Naive thymus-derived CD8-positive, alpha-beta T cell (primary cell): ENCODE measurements around the gene FAM131B. TPM values are rescaled to one million over a fixed set of nuclear protein-coding genes. Genes with fewer than 3 reads are reported as not detected.

Source experiments
- ATAC-seq, 2 donors: fragments of 150-1000 bp; cut with Tn5 transposase in 1 of 2; sonication (Bioruptor Pico), chemical (Tn5 transposase) in 1 of 2; 1 replicate in 1 of 2; 2 replicates in 1 of 2; pipeline ENCODE4 v1.10.0; 2021; ENCODE audit warnings: mild to moderate bottlenecking in 2 of 2, moderate library complexity in 2 of 2
- POLR2A ChIA-PET: fragments of 350-600 bp; sonication (Branson Sonifier 250); formaldehyde crosslinking; loops from one replicate; lab custom pipeline; 2021; ENCODE audit warnings: antibody characterized with exemption; lab: Charles Lee
- DNase-seq, 10 donors: peaks; one replicate each; pipeline versions ENCODE4 v3.0.0 to v3.0.0-alpha.2; 2020 to 2022
- H3K27ac Mint-ChIP-seq, 10 donors: one replicate each; pipeline ENCODE4 v1.8.0; 2020 to 2022; ENCODE audit warnings: mild to moderate bottlenecking in 10 of 10, mixed read lengths in 10 of 10, moderate library complexity in 4 of 10, inconsistent platforms in 1 of 10
- H3K27me3 Mint-ChIP-seq, 5 donors: one replicate each; pipeline ENCODE4 v1.8.0; 2021 to 2022; ENCODE audit warnings: mixed read lengths in 5 of 5
- H3K36me3 Mint-ChIP-seq, 3 donors: one replicate each; pipeline ENCODE4 v1.8.0; 2020 to 2022; ENCODE audit warnings: mixed read lengths in 3 of 3, mild to moderate bottlenecking in 2 of 3, inconsistent platforms in 1 of 3
- H3K4me1 Mint-ChIP-seq, 4 donors: one replicate each; pipeline ENCODE4 v1.8.0; 2021 to 2022; ENCODE audit warnings: mixed read lengths in 4 of 4
- H3K4me3 Mint-ChIP-seq, 10 donors: one replicate each; pipeline ENCODE4 v1.8.0; 2020 to 2022; ENCODE audit warnings: mild to moderate bottlenecking in 10 of 10, mixed read lengths in 10 of 10, moderate library complexity in 6 of 10, inconsistent platforms in 1 of 10
- H3K9me3 Mint-ChIP-seq, 9 donors: one replicate each; pipeline ENCODE4 v1.8.0; 2020 to 2022; ENCODE audit warnings: mixed read lengths in 9 of 9, mild to moderate bottlenecking in 3 of 9, inconsistent platforms in 1 of 9, moderate library complexity in 1 of 9
- polyA plus RNA-seq, 3 donors: library from polyadenylated mRNA; unstranded; fragments of 300-500 nt; fragmentation: Illumina TruSeq; gene quantifications; one replicate each; pipeline ENCODE4 v1.2.3, GENCODE V29; 2021
- total RNA-seq, 8 experiments: library from RNA in 2 of 8; stranded (reverse) in 2 of 8; gene quantifications; one replicate each; pipeline ENCODE4 v1.2.3 and lab custom pipeline; 2021 to 2026

Gene FAM131B
- total and polyA plus RNA-seq, 5 experiments from 2014 or later, result 0.44 to 1.2 (median 0.78) TPM

GRCh38 chr7:143351574-143351973, 10.9 kb downstream of the FAM131B start:
- Mint-ChIP-seq H3K36me3 (no peaks in the 10 kb centered on the region), H3K9me3 (no peaks in the 10 kb centered on the region), H3K27ac (no peak overlapping the region), H3K27me3 (peaks cover 0 to 3% (median 0%) of the 10 kb centered on the region in 5 donors), H3K4me1 (peaks cover 0 to 8% (median 1%) of the 10 kb centered on the region in 4 donors), H3K4me3 (no peak overlapping the region)
- POLR2A ChIA-PET, result interaction anchor here (0.5 kb wide), 1 partner anchor 29 kb away, joined by 5 read pairs; no protein-coding TSS in a partner anchor
- no peak for ATAC-seq
- DNase-seq, result no peak

DNA sequence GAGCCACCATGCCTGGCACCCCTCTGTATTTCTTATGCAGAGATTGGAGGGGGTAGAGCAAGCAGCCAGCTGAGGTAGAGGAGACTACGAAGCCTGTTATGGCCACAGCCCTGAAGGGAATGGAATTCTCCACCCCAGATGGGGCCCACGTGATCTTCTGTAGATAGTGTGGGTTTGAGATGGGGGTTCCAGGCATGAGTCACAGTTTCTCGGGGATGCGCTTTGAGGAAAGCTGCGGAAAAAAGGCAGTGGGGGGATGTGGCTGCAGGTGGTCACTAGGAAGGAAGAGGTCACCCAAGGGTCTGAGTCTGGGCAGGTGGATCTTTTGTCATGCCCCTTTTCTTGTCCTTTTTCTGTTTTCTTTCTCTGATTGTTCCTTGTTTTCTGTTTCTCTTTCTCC, 11.5 kb downstream of the FAM131B start:
- ATAC-seq (no peak), DNase-seq (no peak)
- Mint-ChIP-seq H3K27me3 (peaks cover 0 to 3% (median 0%) of the 10 kb centered on the region in 5 donors), H3K9me3 (no peaks in the 10 kb centered on the region), H3K36me3 (no peaks in the 10 kb centered on the region), H3K4me3 (no peak overlapping the region), H3K4me1 (peaks cover 0 to 8% (median 1%) of the 10 kb centered on the region in 4 donors), H3K27ac (no peak overlapping the region)
- POLR2A ChIA-PET, result interaction anchor here (0.5 to 1.1 kb wide), 2 partner anchors 9 to 29 kb away, joined by 3 to 5 read pairs; no protein-coding TSS in a partner anchor

- ATAC-seq (no peak), DNase-seq (no peak)
- H3K9me3 Mint-ChIP-seq, result no peaks in the 10 kb centered on the region
- POLR2A ChIA-PET, result interaction anchor here (0.5 to 1.4 kb wide), 3 partner anchors 12 to 534 kb away, joined by 3 to 7 read pairs (median 4); no protein-coding TSS in a partner anchor
- no peak overlapping the region for H3K27ac Mint-ChIP-seq
- no peak overlapping the region for H3K4me3 Mint-ChIP-seq
- H3K4me1 Mint-ChIP-seq, result peaks cover 8 to 11% (median 10%) of the 10 kb centered on the region in 4 donors
- H3K36me3 Mint-ChIP-seq, result no peaks in the 10 kb centered on the region
- H3K27me3 Mint-ChIP-seq, result peaks cover 0 to 5% (median 0%) of the 10 kb centered on the region in 5 donors
Observed at GRCh38 chr7:143347950-143348349, 14.6 kb downstream of the FAM131B start.

DNA sequence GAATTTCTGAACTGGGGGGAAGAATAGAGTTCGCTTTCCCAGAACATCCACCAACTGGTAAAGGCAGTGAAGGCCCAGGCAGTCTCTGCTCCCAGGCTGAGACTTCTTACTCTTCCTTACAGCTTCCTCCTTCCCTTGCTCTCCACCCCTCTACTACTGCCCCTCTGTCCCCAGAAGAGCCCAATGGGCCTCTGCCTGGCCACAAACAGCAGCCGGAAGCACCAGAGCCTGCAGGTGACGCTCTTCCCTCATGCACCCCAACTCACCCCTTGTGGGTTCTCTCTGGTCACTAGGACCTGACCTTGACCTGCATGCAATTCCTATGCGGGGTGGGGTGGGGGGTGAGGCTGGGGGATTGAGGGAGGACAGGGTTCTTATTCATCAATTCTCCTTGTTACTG, 16.5 kb downstream of the FAM131B start:
- ATAC-seq (no peak), DNase-seq (no peak)
- peak overlapping the region in 5 of 10 donors; percentile 69 to 87 (median 77) for H3K4me3 Mint-ChIP-seq
- POLR2A ChIA-PET, result interaction anchor here (1.2 to 2.3 kb wide), 3 partner anchors 10 to 34 kb away, joined by 4 to 9 read pairs (median 7); no protein-coding TSS in a partner anchor
- H3K36me3 Mint-ChIP-seq, result no peaks in the 10 kb centered on the region
- no peak overlapping the region for H3K27ac Mint-ChIP-seq
- peaks cover 0 to 6% (median 3%) of the 10 kb centered on the region in 5 donors for H3K27me3 Mint-ChIP-seq
- peaks cover 8 to 11% (median 10%) of the 10 kb centered on the region in 4 donors for H3K4me1 Mint-ChIP-seq
- no peaks in the 10 kb centered on the region for H3K9me3 Mint-ChIP-seq

GRCh38 chr7:143345428-143345900, 17.0 kb downstream of the FAM131B start:
- H3K36me3 Mint-ChIP-seq, result no peaks in the 10 kb centered on the region
- H3K4me1 Mint-ChIP-seq, result peaks cover 8 to 11% (median 10%) of the 10 kb centered on the region in 4 donors
- peak overlapping the region in 8 of 10 donors; percentile 18 to 82 (median 60) for H3K27ac Mint-ChIP-seq
- H3K27me3 Mint-ChIP-seq, result peaks cover 0 to 6% (median 4%) of the 10 kb centered on the region in 5 donors
- H3K4me3 Mint-ChIP-seq, result peak overlapping the region; percentile 69 to 88 (median 78)
- ATAC-seq (peak; percentile 100), DNase-seq (peak; percentile 45 to 80 (median 58))
- POLR2A ChIA-PET, result interaction anchor here (0.7 to 2.3 kb wide), 5 partner anchors 10 to 62 kb away, joined by 3 to 9 read pairs (median 4); no protein-coding TSS in a partner anchor
- H3K9me3 Mint-ChIP-seq, result no peaks in the 10 kb centered on the region

DNA sequence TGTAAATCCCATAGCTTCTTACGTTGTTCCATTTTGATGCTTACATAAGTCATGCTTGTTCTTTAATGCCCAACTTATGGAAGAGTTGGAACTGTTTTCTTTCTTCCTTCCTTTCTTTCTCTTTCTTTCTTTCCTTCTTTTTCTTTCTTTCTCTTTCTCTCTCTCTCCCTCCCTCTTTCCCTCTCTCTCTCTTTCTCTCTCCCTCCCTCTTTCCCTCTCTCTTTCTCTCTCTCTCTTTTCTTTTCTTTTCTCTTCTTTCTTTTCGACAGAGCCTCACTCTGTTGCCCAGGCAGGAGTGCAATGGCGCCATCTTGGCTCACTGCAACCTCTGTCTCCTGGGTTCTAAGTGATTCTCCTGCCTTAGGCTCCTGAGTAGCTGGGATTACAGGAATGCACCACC, 18.9 kb downstream of the FAM131B start:
- H3K27ac Mint-ChIP-seq, result no peak overlapping the region
- DNase-seq, result no peak
- no peaks in the 10 kb centered on the region for H3K36me3 Mint-ChIP-seq
- POLR2A ChIA-PET, result no interaction called here
- no peak overlapping the region for H3K4me3 Mint-ChIP-seq
- peaks cover 0 to 15% (median 11%) of the 10 kb centered on the region in 5 donors for H3K27me3 Mint-ChIP-seq
- no peaks in the 10 kb centered on the region for H3K9me3 Mint-ChIP-seq
- H3K4me1 Mint-ChIP-seq, result peaks cover 8 to 11% (median 9%) of the 10 kb centered on the region in 4 donors
- ATAC-seq, result no peak

DNA sequence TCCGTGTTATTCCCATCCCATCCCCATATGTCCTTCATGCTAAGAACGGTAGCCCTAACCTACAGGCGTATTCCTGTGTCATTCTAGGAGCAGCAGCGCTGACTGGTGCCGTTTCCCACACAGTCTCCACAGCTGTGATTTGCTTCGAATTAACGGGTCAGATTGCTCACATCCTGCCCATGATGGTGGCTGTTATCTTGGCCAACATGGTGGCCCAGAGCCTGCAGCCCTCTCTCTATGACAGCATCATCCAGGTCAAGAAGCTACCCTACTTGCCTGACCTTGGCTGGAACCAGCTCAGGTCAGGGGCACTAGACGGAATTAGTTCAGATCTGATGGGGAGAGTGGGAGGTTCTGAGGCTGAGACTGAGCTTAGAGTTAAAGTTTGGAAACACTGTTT, 20.7 kb downstream of the FAM131B start:
- no peak overlapping the region for H3K27ac Mint-ChIP-seq
- no peaks in the 10 kb centered on the region for H3K36me3 Mint-ChIP-seq
- H3K27me3 Mint-ChIP-seq, result peaks cover 0 to 19% (median 13%) of the 10 kb centered on the region in 5 donors
- H3K4me1 Mint-ChIP-seq, result peaks cover 8 to 15% (median 10%) of the 10 kb centered on the region in 4 donors
- H3K4me3 Mint-ChIP-seq, result no peak overlapping the region
- DNase-seq (no peak), ATAC-seq (no peak)
- POLR2A ChIA-PET, result interaction anchor here (1.0 kb wide), 1 partner anchor 9 kb away, joined by 3 read pairs; no protein-coding TSS in a partner anchor
- no peaks in the 10 kb centered on the region for H3K9me3 Mint-ChIP-seq

- H3K27me3 Mint-ChIP-seq, result peaks cover 4 to 19% (median 9%) of the 10 kb centered on the region in 5 donors
- DNase-seq, result no peak
- H3K36me3 Mint-ChIP-seq, result no peaks in the 10 kb centered on the region
- no peak overlapping the region for H3K4me3 Mint-ChIP-seq
- no peaks in the 10 kb centered on the region for H3K9me3 Mint-ChIP-seq
- POLR2A ChIA-PET, result interaction anchor here (0.6 to 1.0 kb wide), 4 partner anchors 23 to 135 kb away, joined by 3 to 7 read pairs (median 4); partner anchors contain the start of gene TAS2R40
- ATAC-seq, result no peak
- H3K27ac Mint-ChIP-seq, result no peak overlapping the region
- peaks cover 0 to 6% (median 0%) of the 10 kb centered on the region in 4 donors for H3K4me1 Mint-ChIP-seq
Observed at GRCh38 chr7:143337216-143337615, 25.3 kb downstream of the FAM131B start.

- POLR2A ChIA-PET, result no interaction called here
- DNase-seq, result no peak
- Mint-ChIP-seq H3K4me1 (peaks cover 0 to 6% (median 0%) of the 10 kb centered on the region in 4 donors), H3K27ac (no peak overlapping the region), H3K9me3 (no peaks in the 10 kb centered on the region), H3K4me3 (no peak overlapping the region), H3K27me3 (peaks cover 0 to 10% (median 4%) of the 10 kb centered on the region in 5 donors), H3K36me3 (no peaks in the 10 kb centered on the region)
- no peak for ATAC-seq
Observed at GRCh38 chr7:143334244-143334643, 28.3 kb downstream of the FAM131B start.

- no peak for DNase-seq
- no peak overlapping the region for H3K4me3 Mint-ChIP-seq
- peaks cover 0 to 5% (median 0%) of the 10 kb centered on the region in 5 donors for H3K27me3 Mint-ChIP-seq
- H3K27ac Mint-ChIP-seq, result no peak overlapping the region
- ATAC-seq, result no peak
- no peaks in the 10 kb centered on the region for H3K36me3 Mint-ChIP-seq
- POLR2A ChIA-PET, result interaction anchor here (0.6 kb wide), 1 partner anchor 49 kb away, joined by 4 read pairs; no protein-coding TSS in a partner anchor
- H3K4me1 Mint-ChIP-seq, result peaks cover 0 to 5% (median under 1%) of the 10 kb centered on the region in 4 donors
- no peaks in the 10 kb centered on the region for H3K9me3 Mint-ChIP-seq
Observed at GRCh38 chr7:143331179-143331801, 31.2 kb downstream of the FAM131B start.

GRCh38 chr7:143329471-143330170, 32.9 kb downstream of the FAM131B start:
- Mint-ChIP-seq H3K27ac (no peak overlapping the region), H3K4me3 (no peak overlapping the region), H3K27me3 (peaks cover 0 to under 1% (median 0%) of the 10 kb centered on the region in 5 donors), H3K4me1 (peaks cover 8 to 14% (median 11%) of the 10 kb centered on the region in 4 donors), H3K36me3 (no peaks in the 10 kb centered on the region), H3K9me3 (no peaks in the 10 kb centered on the region)
- DNase-seq (no peak), ATAC-seq (no peak)
- POLR2A ChIA-PET, result no interaction called here

- Mint-ChIP-seq H3K4me1 (peaks cover 8 to 14% (median 11%) of the 10 kb centered on the region in 4 donors), H3K9me3 (no peaks in the 10 kb centered on the region), H3K4me3 (no peak overlapping the region), H3K27me3 (peaks cover 0 to 5% (median 0%) of the 10 kb centered on the region in 5 donors), H3K27ac (peak overlapping the region in 1 of 10 donors; percentile 15), H3K36me3 (no peaks in the 10 kb centered on the region)
- no peak for ATAC-seq
- POLR2A ChIA-PET, result interaction anchor here (0.7 kb wide), 1 partner anchor 89 kb away, joined by 3 read pairs; no protein-coding TSS in a partner anchor
- no peak for DNase-seq
Observed at GRCh38 chr7:143327903-143328302, 34.6 kb downstream of the FAM131B start.
